ENCODE results near the gene PDE6C. TPM values are rescaled to one million over a fixed set of nuclear protein-coding genes. Genes with fewer than 3 reads are reported as not detected.

The PDE6C gene
- total RNA-seq, 2 donors from 2014 or later = not detected

DNA sequence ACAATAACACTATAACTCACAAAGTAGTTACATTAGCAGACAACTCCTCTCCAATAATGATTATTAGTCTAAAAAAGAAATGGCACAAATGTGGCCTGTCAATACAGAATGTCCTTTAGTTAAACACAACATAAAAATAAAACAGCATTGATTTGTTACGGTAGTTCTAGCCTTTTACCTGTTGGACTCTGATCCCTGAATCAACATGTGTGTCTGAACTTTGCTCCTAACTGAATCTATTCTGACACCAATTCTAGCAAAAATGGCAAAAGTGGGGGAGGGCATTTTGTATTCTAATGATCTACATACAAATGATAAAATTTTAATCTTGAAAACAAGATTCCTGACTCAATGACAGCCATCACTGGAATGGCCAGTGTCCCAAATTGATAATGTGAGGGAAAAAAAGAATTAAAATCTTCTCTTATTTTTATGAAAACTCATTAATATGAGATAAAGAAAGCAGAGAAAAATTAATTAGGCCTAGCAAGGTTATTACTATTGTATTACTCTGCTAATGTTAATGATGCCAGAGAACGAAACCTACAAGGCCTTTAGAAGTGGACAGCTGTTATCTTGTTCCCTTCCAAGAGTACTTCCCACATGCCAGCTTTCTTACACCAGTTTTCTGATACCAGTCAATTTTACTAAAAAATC lies 59.8 kb downstream of the PDE6C start:
- no peak overlapping the region for H3K9ac ChIP-seq (ENCODE audit: low read depth in 2 of 2, low read length in 2 of 2)
- no peaks in the 10 kb centered on the region for H3K9me3 ChIP-seq
- TF ChIP-seq, protein P1, sequence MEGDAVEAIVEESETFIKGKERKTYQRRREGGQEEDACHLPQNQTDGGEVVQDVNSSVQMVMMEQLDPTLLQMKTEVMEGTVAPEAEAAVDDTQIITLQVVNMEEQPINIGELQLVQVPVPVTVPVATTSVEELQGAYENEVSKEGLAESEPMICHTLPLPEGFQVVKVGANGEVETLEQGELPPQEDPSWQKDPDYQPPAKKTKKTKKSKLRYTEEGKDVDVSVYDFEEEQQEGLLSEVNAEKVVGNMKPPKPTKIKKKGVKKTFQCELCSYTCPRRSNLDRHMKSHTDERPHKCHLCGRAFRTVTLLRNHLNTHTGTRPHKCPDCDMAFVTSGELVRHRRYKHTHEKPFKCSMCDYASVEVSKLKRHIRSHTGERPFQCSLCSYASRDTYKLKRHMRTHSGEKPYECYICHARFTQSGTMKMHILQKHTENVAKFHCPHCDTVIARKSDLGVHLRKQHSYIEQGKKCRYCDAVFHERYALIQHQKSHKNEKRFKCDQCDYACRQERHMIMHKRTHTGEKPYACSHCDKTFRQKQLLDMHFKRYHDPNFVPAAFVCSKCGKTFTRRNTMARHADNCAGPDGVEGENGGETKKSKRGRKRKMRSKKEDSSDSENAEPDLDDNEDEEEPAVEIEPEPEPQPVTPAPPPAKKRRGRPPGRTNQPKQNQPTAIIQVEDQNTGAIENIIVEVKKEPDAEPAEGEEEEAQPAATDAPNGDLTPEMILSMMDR (IDR thresholded peaks at IDR 0.05) = no peak
- H3K27ac ChIP-seq = no peak overlapping the region
- H3K4me1 ChIP-seq = no peaks in the 10 kb centered on the region
- H3K4me3 ChIP-seq = no peak overlapping the region
- H3K36me3 ChIP-seq = no peaks in the 10 kb centered on the region
- no peak for DNase-seq
- intact Hi-C loops (cut with DNase I) = no loop called here
- no peaks in the 10 kb centered on the region for H3K27me3 ChIP-seq

DNA sequence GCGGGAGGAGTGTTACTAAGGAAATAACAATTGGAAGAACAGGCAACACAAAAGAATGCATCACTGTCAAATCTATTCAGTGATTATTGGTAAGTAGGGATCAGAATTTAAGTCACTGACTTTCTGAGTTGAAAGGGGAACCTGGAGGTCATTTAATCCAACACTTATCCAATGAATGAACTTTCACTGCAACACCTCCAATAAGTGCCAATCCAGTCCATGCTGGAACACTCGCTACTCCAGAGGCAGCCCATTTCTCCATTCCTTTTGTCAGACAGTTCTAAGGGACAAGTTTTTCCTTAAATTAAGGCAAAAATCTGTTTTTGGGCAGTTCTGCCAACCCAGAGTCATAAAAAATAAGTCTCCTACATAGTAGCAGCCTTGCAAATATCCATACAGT lies 60.6 kb downstream of the PDE6C start:
- Histone ChIP-seq H3K4me3 (no peak overlapping the region), H3K4me1 (no peaks in the 10 kb centered on the region), H3K27ac (no peak overlapping the region), H3K9ac (ENCODE audit: low read depth in 2 of 2, low read length in 2 of 2) (no peak overlapping the region), H3K9me3 (no peaks in the 10 kb centered on the region), H3K36me3 (no peaks in the 10 kb centered on the region), H3K27me3 (no peaks in the 10 kb centered on the region)
- TF ChIP-seq, protein P1 (IDR thresholded peaks at IDR 0.05) = no peak
- no peak for DNase-seq
- intact Hi-C loops (cut with DNase I) = no loop called here

GRCh38 chr10:93673791-93674190 lies 61.5 kb downstream of the PDE6C start:
- H3K4me3 ChIP-seq = no peak overlapping the region
- TF ChIP-seq, protein P1 (IDR thresholded peaks at IDR 0.05) = no peak
- no peak overlapping the region for H3K27ac ChIP-seq
- H3K27me3 ChIP-seq = no peaks in the 10 kb centered on the region
- H3K4me1 ChIP-seq = no peaks in the 10 kb centered on the region
- no peak overlapping the region for H3K9ac ChIP-seq (ENCODE audit: low read depth in 2 of 2, low read length in 2 of 2)
- no peaks in the 10 kb centered on the region for H3K36me3 ChIP-seq
- H3K9me3 ChIP-seq = no peaks in the 10 kb centered on the region
- no peak for DNase-seq
- intact Hi-C loops (cut with DNase I) = no loop called here

DNA sequence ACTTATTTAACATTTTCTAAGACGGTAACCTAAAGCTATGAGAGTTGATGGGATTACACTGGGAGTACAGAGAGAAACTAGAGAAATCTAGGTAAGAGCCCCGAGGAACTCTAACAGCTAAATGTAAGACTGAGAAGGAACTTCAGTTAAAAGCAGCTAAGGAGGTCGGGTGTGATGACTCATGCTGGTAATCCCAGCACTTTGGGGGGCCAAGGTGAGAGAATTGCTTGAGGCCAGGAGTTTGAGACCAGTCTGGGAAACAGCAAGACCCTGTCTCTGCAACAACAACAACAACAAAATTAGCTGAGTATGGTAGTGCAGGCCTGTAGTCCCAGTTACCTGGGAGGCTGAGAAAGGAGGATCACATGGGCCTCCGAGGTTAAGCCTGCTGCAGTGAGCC lies 66.0 kb downstream of the PDE6C start:
- intact Hi-C loops (cut with DNase I) = loop anchor here (5.0 kb wide), 2 partner anchors 121 to 136 kb away; no protein-coding TSS in a partner anchor
- no peaks in the 10 kb centered on the region for H3K36me3 ChIP-seq
- TF ChIP-seq, protein P1 (IDR thresholded peaks at IDR 0.05) = no peak
- no peak for DNase-seq
- H3K27ac ChIP-seq = no peak overlapping the region
- H3K4me3 ChIP-seq = no peak overlapping the region
- no peak overlapping the region for H3K9ac ChIP-seq (ENCODE audit: low read depth in 2 of 2, low read length in 2 of 2)
- no peaks in the 10 kb centered on the region for H3K4me1 ChIP-seq
- H3K9me3 ChIP-seq = no peaks in the 10 kb centered on the region
- H3K27me3 ChIP-seq = no peaks in the 10 kb centered on the region

- Histone ChIP-seq H3K9ac (ENCODE audit: low read depth in 2 of 2, low read length in 2 of 2) (no peak overlapping the region), H3K4me1 (no peaks in the 10 kb centered on the region), H3K4me3 (no peak overlapping the region), H3K27me3 (no peaks in the 10 kb centered on the region), H3K36me3 (no peaks in the 10 kb centered on the region), H3K27ac (no peak overlapping the region), H3K9me3 (no peaks in the 10 kb centered on the region)
- intact Hi-C loops (cut with DNase I) = loop anchor here (5.0 kb wide), 2 partner anchors 122 to 137 kb away; no protein-coding TSS in a partner anchor
- TF ChIP-seq, protein P1 (IDR thresholded peaks at IDR 0.05) = no peak
- DNase-seq = no peak
Measured at GRCh38 chr10:93678805-93679587, 66.7 kb downstream of the PDE6C start.

Measured in colonic mucosa (tissue), 4 donors.